HG03354 (cell line): ENCODE data around the gene HS3ST4.
"Not testable (repeated sequence)": the region's sequence is repeated elsewhere in the genome, so short reads cannot be mapped to it uniquely, and the experiment has no call there.

Experiments used
- ATAC-seq: cut with Tn5 transposase; IDR thresholded peaks from one replicate; pipeline ENCODE4 v1.9.1; 2021; ENCODE audit warnings: mild to moderate bottlenecking; ENCODE audit not compliant: unreplicated experiment, poor library complexity, severe bottlenecking

The HS3ST4 gene

GRCh38 chr16:25729188-25729915 lies 37.6 kb downstream of the HS3ST4 start:
- ATAC-seq, result no peak

- no peak for ATAC-seq
These were observed 38.6 kb downstream of the HS3ST4 start for GRCh38 chr16:25730396-25730795.

GRCh38 chr16:25734430-25735385 lies 42.9 kb downstream of the HS3ST4 start:
- ATAC-seq, result no peak

GRCh38 chr16:25735645-25736044 lies 43.9 kb downstream of the HS3ST4 start:
- no peak for ATAC-seq

GRCh38 chr16:25747160-25747758 lies 55.5 kb downstream of the HS3ST4 start:
- no peak for ATAC-seq

GRCh38 chr16:25748092-25748654 lies 56.4 kb downstream of the HS3ST4 start:
- ATAC-seq, result no peak

- ATAC-seq, result no peak
These were observed 58.9 kb downstream of the HS3ST4 start for GRCh38 chr16:25750488-25751216.

- no peak for ATAC-seq
These were observed 59.6 kb downstream of the HS3ST4 start for GRCh38 chr16:25751230-25751835.

- ATAC-seq, result no peak
These were observed 72.7 kb downstream of the HS3ST4 start for GRCh38 chr16:25764466-25764865.

GRCh38 chr16:25771216-25771615 lies 79.5 kb downstream of the HS3ST4 start:
- no peak for ATAC-seq

- ATAC-seq, result no peak
These were observed 80.2 kb downstream of the HS3ST4 start for GRCh38 chr16:25771812-25772568.

GRCh38 chr16:25776214-25776613 lies 84.5 kb downstream of the HS3ST4 start:
- ATAC-seq, result not testable (repeated sequence)

- no peak for ATAC-seq
These were observed 91.5 kb downstream of the HS3ST4 start for GRCh38 chr16:25783226-25783625.

GRCh38 chr16:25785361-25785760 lies 93.6 kb downstream of the HS3ST4 start:
- ATAC-seq, result no peak

- no peak for ATAC-seq
These were observed 95.0 kb downstream of the HS3ST4 start for GRCh38 chr16:25786748-25787147.

- no peak for ATAC-seq
These were observed 96.9 kb downstream of the HS3ST4 start for GRCh38 chr16:25788637-25789036.

- ATAC-seq, result no peak
These were observed 104.5 kb downstream of the HS3ST4 start for GRCh38 chr16:25796239-25796638.

- no peak for ATAC-seq
These were observed 106.3 kb downstream of the HS3ST4 start for GRCh38 chr16:25798065-25798464.
